Activated CD8-positive, alpha-beta T cell treated with anti-CD3 and anti-CD28 coated beads for 36 hours (primary cell): ENCODE results near the gene MYO9A. TPM values are rescaled to one million over a fixed set of nuclear protein-coding genes. Genes with fewer than 3 reads are reported as not detected.

ENCODE experiments used
- ATAC-seq: fragments of 200-7000 bp; cut with Tn5 transposase; one replicate; pipeline ENCODE4 v1.10.0; 2021; ENCODE audit warnings: mild to moderate bottlenecking, moderate library complexity
- CTCF ChIA-PET: fragments of 350-600 bp; sonication (Branson Sonifier 250); formaldehyde crosslinking; loops from one replicate; lab custom pipeline; 2021; ENCODE audit warnings: antibody characterized with exemption; lab: Charles Lee
- POLR2A ChIA-PET: fragments of 350-600 bp; sonication (Branson Sonifier 250); formaldehyde crosslinking; loops from one replicate; lab custom pipeline; 2021; ENCODE audit warnings: antibody characterized with exemption; lab: Charles Lee
- DNase-seq: peaks from one replicate; pipeline ENCODE4 v3.0.0-alpha.2; 2020
- H3K27ac Mint-ChIP-seq: one replicate; pipeline ENCODE4 v1.8.0; 2021; ENCODE audit warnings: mild to moderate bottlenecking, mixed read lengths
- H3K27me3 Mint-ChIP-seq: one replicate; pipeline ENCODE4 v1.8.0; 2021; ENCODE audit warnings: mixed read lengths
- H3K36me3 Mint-ChIP-seq: one replicate; pipeline ENCODE4 v1.8.0; 2021; ENCODE audit warnings: low read depth, mixed read lengths
- H3K4me1 Mint-ChIP-seq: one replicate; pipeline ENCODE4 v1.8.0; 2021; ENCODE audit warnings: low read depth, mixed read lengths
- H3K4me3 Mint-ChIP-seq: one replicate; pipeline ENCODE4 v1.8.0; 2021; ENCODE audit warnings: mild to moderate bottlenecking, moderate library complexity, mixed read lengths
- H3K9me3 Mint-ChIP-seq: one replicate; pipeline ENCODE4 v1.8.0; 2021; ENCODE audit warnings: mixed read lengths
- CTCF ChIP-seq: fragments of 200-600 bp; IDR thresholded peaks from one replicate; pipeline ENCODE4 v1.8.0; 2022; ENCODE audit warnings: antibody characterized with exemption, mild to moderate bottlenecking
- intact Hi-C: fragments of 100-400 bp; cut with micrococcal nuclease; formaldehyde crosslinking; loops from one replicate; pipeline ENCODE4 v1.10.0; 2022
- total RNA-seq, 2 experiments: library from RNA; stranded (reverse); gene quantifications; one replicate each; pipeline ENCODE4 v1.2.3, GENCODE V29; 2021

The MYO9A gene
- total RNA-seq, 2 experiments from 2014 or later = 16.8 to 18.7 TPM

- no peaks in the 10 kb centered on the region for H3K27me3 Mint-ChIP-seq
- ATAC-seq (no peak), DNase-seq (no peak)
- no peak for TF ChIP-seq CTCF
- no peak overlapping the region for H3K27ac Mint-ChIP-seq
- POLR2A ChIA-PET = no interaction called here
- peaks cover 15% of the 10 kb centered on the region for H3K4me1 Mint-ChIP-seq
- H3K36me3 Mint-ChIP-seq = peaks cover 3% of the 10 kb centered on the region
- no peak overlapping the region for H3K4me3 Mint-ChIP-seq
- intact Hi-C loops = no loop called here
- H3K9me3 Mint-ChIP-seq = no peaks in the 10 kb centered on the region
- CTCF ChIA-PET = no interaction called here
Observed at GRCh38 chr15:72070817-72071447, 47.0 kb downstream of the MYO9A start.

GRCh38 chr15:72068856-72069255 is 49.1 kb downstream of the MYO9A start:
- Mint-ChIP-seq H3K36me3 (peaks cover 3% of the 10 kb centered on the region), H3K27me3 (no peaks in the 10 kb centered on the region), H3K27ac (no peak overlapping the region), H3K9me3 (no peaks in the 10 kb centered on the region), H3K4me1 (peaks cover 9% of the 10 kb centered on the region), H3K4me3 (no peak overlapping the region)
- no peak for DNase-seq
- intact Hi-C loops = no loop called here
- ChIA-PET POLR2A (no interaction called here), CTCF (no interaction called here)
- TF ChIP-seq CTCF = no peak
- ATAC-seq = no peak

GRCh38 chr15:72065801-72066200 is 52.1 kb downstream of the MYO9A start:
- Mint-ChIP-seq H3K27me3 (no peaks in the 10 kb centered on the region), H3K9me3 (peaks cover 5% of the 10 kb centered on the region), H3K4me3 (no peak overlapping the region), H3K27ac (no peak overlapping the region), H3K36me3 (peaks cover 5% of the 10 kb centered on the region), H3K4me1 (peaks cover 7% of the 10 kb centered on the region)
- CTCF ChIA-PET = interaction anchor here (0.8 kb wide), 1 partner anchor 13 kb away, joined by 3 read pairs; no protein-coding TSS in a partner anchor
- no peak for DNase-seq
- no peak for ATAC-seq
- intact Hi-C loops = no loop called here
- no peak for TF ChIP-seq CTCF
- POLR2A ChIA-PET = no interaction called here

- intact Hi-C loops = no loop called here
- H3K9me3 Mint-ChIP-seq = peaks cover 5% of the 10 kb centered on the region
- peaks cover 5% of the 10 kb centered on the region for H3K36me3 Mint-ChIP-seq
- POLR2A ChIA-PET = interaction anchor here (0.6 kb wide), 1 partner anchor 532 kb away, joined by 3 read pairs; no protein-coding TSS in a partner anchor
- CTCF ChIA-PET = no interaction called here
- DNase-seq = no peak
- H3K4me1 Mint-ChIP-seq = peaks cover 4% of the 10 kb centered on the region
- no peak overlapping the region for H3K4me3 Mint-ChIP-seq
- H3K27me3 Mint-ChIP-seq = no peaks in the 10 kb centered on the region
- H3K27ac Mint-ChIP-seq = no peak overlapping the region
- no peak for TF ChIP-seq CTCF
- ATAC-seq = no peak
Observed at GRCh38 chr15:72063186-72063585, 54.8 kb downstream of the MYO9A start.

GRCh38 chr15:72062319-72062718 is 55.6 kb downstream of the MYO9A start:
- CTCF ChIA-PET = no interaction called here
- H3K9me3 Mint-ChIP-seq = peaks cover 5% of the 10 kb centered on the region
- peaks cover 8% of the 10 kb centered on the region for H3K4me1 Mint-ChIP-seq
- intact Hi-C loops = no loop called here
- TF ChIP-seq CTCF = no peak
- no peak overlapping the region for H3K4me3 Mint-ChIP-seq
- H3K27me3 Mint-ChIP-seq = no peaks in the 10 kb centered on the region
- POLR2A ChIA-PET = no interaction called here
- H3K27ac Mint-ChIP-seq = no peak overlapping the region
- DNase-seq (no peak), ATAC-seq (no peak)
- peaks cover 6% of the 10 kb centered on the region for H3K36me3 Mint-ChIP-seq
